ENCODE measurements around the gene FPR1.

The FPR1 gene

GRCh38 chr19:51706296-51706695, 45.4 kb downstream of the FPR1 start:
- no peak for DNase-seq (ENCODE audit: low spot score)

- no peak for DNase-seq (ENCODE audit: low spot score)
Measured at GRCh38 chr19:51704626-51705025, 47.1 kb downstream of the FPR1 start.

GRCh38 chr19:51703575-51704515, 47.8 kb downstream of the FPR1 start:
- peak; percentile 67 for DNase-seq (ENCODE audit: low spot score)

- DNase-seq (ENCODE audit: low spot score): no peak
Measured at GRCh38 chr19:51702825-51703574, 48.7 kb downstream of the FPR1 start.

- no peak for DNase-seq (ENCODE audit: low spot score)
Measured at GRCh38 chr19:51702103-51702824, 49.4 kb downstream of the FPR1 start.

GRCh38 chr19:51701468-51702100, 50.1 kb downstream of the FPR1 start:
- DNase-seq (ENCODE audit: low spot score): no peak

- no peak for DNase-seq (ENCODE audit: low spot score)
Measured at GRCh38 chr19:51699170-51699569, 52.5 kb downstream of the FPR1 start.

GRCh38 chr19:51698296-51698695, 53.4 kb downstream of the FPR1 start:
- no peak for DNase-seq (ENCODE audit: low spot score)

GRCh38 chr19:51697169-51697776, 54.4 kb downstream of the FPR1 start:
- DNase-seq (ENCODE audit: low spot score): no peak

- no peak for DNase-seq (ENCODE audit: low spot score)
Measured at GRCh38 chr19:51696606-51697005, 55.1 kb downstream of the FPR1 start.
